RPMI8226 (cell line): ENCODE data around the gene OBSL1.

Experiments
- DNase-seq: peaks from one replicate; pipeline ENCODE4 v3.0.0-alpha.2; 2015

Gene OBSL1

GRCh38 chr2:219571311-219572236 lies at the start of gene OBSL1:
OBSL1 (minus strand) TSS chr2:219571539; CDS start chr2:219571232, 307 bp downstream.
- DNase-seq: no peak

- DNase-seq: no peak
Observed at GRCh38 chr2:219620546-219620945, 49.2 kb upstream of the OBSL1 start.

- DNase-seq: no peak
Observed at GRCh38 chr2:219619235-219619634, 47.9 kb upstream of the OBSL1 start.

- no peak for DNase-seq
Observed at GRCh38 chr2:219618733-219619122, 47.4 kb upstream of the OBSL1 start.

GRCh38 chr2:219616550-219616949 lies 45.2 kb upstream of the OBSL1 start:
- no peak for DNase-seq

- DNase-seq: no peak
Observed at GRCh38 chr2:219615894-219616293, 44.6 kb upstream of the OBSL1 start.

GRCh38 chr2:219615036-219615435 lies 43.7 kb upstream of the OBSL1 start:
- no peak for DNase-seq

GRCh38 chr2:219614076-219614860 lies 42.9 kb upstream of the OBSL1 start:
- DNase-seq: no peak

GRCh38 chr2:219613461-219614070 lies 42.2 kb upstream of the OBSL1 start:
- no peak for DNase-seq

GRCh38 chr2:219612577-219613286 lies 41.4 kb upstream of the OBSL1 start:
- DNase-seq: peak; percentile 69

GRCh38 chr2:219611866-219612576 lies 40.7 kb upstream of the OBSL1 start:
- DNase-seq: no peak

- DNase-seq: no peak
Observed at GRCh38 chr2:219611306-219611705, 40.0 kb upstream of the OBSL1 start.

- DNase-seq: no peak
Observed at GRCh38 chr2:219609149-219609750, 37.9 kb upstream of the OBSL1 start.

GRCh38 chr2:219608399-219608964 lies 37.1 kb upstream of the OBSL1 start:
- DNase-seq: no peak

- DNase-seq: no peak
Observed at GRCh38 chr2:219607931-219608330, 36.6 kb upstream of the OBSL1 start.

- DNase-seq: no peak
Observed at GRCh38 chr2:219605607-219605954, 34.2 kb upstream of the OBSL1 start.

GRCh38 chr2:219603771-219604170 lies 32.4 kb upstream of the OBSL1 start:
- DNase-seq: no peak

GRCh38 chr2:219598308-219599078 lies 27.2 kb upstream of the OBSL1 start:
- no peak for DNase-seq

GRCh38 chr2:219597552-219598307 lies 26.4 kb upstream of the OBSL1 start, which contains the start of gene STK11IP:
STK11IP (plus strand) TSS chr2:219597857; CDS start chr2:219598120, 263 bp downstream.
- peak; percentile 93 for DNase-seq
